ENCODE results near the gene ACCS. TPM values are rescaled to one million over a fixed set of nuclear protein-coding genes. Genes with fewer than 3 reads are reported as not detected.

ACCS gene
- polyA plus RNA-seq, 1 donor: 17.9 TPM

Other genes starting within 250 kb of the ACCS start
- gene ALKBH3, start 185.4 kb upstream of the ACCS start, polyA plus RNA-seq (ENCODE audit: insufficient read length): 27.3 TPM
- gene C11orf96, start 123.6 kb upstream of the ACCS start, polyA plus RNA-seq (ENCODE audit: insufficient read length): 19.7 TPM
- gene ACCSL, start 18.3 kb upstream of the ACCS start, polyA plus RNA-seq (ENCODE audit: insufficient read length): not detected
- 50.3 TPM for gene EXT2, start 29.4 kb downstream of the ACCS start, polyA plus RNA-seq (ENCODE audit: insufficient read length)
- 1.1 TPM for gene ALX4, start 243.9 kb downstream of the ACCS start, polyA plus RNA-seq (ENCODE audit: insufficient read length)

Measured in hindlimb muscle (tissue), 1 donor.